A204.1 (cell line): ENCODE measurements around the gene CEP85L.

ENCODE experiments used
- FAIRE-seq: peaks from 2 replicates; lab custom pipeline; 2012; peaks lifted over from hg19 to GRCh38; lab: Jason Lieb, UNC

The CEP85L gene

DNA sequence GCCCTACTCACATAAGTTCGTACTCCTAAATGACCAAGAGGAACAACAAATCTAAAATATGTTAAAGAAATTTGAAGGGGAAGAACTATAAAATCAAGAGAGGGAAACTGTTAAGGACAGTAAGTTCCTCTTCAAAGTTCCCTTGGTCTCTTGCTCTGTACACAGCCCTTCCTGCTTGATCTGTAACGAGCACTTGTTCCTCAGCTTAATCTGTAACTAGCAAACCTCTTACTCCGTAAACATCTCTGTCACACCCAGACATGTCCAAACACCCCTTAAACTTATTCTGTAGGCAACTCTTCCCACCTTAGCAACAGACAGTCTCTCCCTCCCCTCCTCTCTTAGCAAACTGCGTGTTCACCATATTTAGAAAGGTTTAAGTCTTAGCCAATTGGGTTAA, 73.4 kb downstream of the CEP85L start:
- FAIRE-seq = no peak

DNA sequence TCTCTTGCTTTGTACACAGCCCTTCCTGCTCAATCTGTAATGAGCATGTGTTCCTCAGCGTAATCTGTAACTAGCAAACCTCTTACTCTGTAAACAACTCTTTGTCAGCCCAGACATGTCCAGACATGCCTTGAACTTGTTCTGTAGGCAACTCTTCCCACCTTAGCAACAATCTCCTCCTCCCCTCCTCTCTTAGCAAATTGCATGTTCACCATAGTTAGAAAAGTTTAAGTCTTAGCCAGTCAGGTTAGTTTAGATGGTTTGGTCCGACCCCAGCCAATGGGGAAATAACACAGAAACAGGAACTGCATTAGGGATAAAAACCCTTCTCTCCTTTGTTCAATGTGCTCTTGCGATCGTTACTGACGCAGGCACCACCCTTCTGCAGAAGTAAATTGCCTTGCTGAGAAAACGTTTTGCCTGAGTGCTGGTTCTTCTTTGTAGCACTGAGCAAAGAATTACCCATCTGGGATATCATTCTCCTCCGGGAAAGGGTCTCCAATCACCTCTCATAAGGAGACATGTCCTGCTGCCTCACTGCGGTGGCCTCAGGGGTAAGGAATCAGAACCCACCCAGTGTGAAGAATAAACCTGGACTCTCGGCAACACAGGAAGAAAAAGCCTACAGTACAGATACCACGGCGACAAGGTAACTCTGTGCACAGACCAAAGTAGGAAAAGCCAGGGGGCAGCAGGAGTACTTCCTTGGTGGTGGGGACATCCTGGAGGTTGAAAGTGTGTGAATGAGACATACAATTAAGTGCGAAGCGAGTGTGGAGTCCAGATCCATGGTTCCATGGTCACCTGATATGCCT, 77.1 kb downstream of the CEP85L start:
- no peak for FAIRE-seq

DNA sequence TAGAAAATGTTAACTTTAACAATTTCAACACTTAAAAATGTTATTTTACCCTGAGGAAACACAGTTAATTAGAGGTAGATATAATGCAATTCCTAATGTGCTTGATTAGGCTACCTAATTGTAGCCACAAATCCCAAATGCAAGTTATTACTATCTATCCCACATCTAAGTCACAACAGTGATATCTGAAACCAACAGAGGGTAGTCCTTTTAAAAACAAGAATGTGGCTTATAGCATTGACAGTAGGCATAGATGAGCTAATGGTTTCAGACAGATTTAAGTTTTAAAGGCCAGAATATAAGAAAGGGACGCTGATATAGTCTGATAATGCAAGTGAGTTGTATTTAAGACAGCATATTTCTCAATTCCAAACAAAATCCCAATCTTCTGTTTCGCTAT, 80.3 kb downstream of the CEP85L start:
- FAIRE-seq = no peak

DNA sequence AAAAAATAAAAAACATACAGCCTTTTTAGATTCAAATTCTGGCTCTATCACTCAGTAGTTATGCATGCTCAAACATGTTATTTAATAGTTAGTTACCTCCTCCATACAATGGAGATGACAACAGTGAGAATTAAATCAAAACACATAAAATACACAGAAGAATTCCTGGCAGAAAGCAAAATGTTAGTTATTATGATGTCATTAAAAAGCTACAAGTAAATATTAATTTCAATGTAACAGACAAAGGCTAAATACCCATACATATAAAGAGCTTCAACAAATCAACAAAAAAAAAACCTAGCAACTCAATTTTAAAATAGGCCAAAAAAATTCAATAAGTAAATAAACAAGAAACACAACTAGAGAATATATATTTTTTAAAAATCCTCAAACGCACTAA, 81.9 kb downstream of the CEP85L start:
- peak; percentile 23 for FAIRE-seq

DNA sequence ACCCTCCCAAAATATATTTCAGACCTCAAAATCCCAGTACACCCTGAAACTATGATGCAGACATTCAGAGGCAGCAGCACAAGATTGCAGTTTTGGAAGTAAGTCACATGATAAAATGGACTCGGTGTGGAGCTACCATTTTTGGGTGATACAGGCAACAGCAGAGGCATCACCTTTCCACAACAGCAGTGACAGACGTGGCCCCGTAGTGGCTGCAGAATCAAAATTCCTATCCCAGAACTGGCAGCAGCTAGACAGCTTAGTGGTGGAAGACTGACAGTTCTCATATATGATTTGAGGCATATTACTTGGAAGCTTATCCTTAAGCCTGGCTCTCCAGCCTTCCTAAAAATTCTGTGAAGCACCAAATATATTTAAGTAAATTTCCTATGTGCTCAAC, 83.4 kb downstream of the CEP85L start:
- FAIRE-seq = no peak

DNA sequence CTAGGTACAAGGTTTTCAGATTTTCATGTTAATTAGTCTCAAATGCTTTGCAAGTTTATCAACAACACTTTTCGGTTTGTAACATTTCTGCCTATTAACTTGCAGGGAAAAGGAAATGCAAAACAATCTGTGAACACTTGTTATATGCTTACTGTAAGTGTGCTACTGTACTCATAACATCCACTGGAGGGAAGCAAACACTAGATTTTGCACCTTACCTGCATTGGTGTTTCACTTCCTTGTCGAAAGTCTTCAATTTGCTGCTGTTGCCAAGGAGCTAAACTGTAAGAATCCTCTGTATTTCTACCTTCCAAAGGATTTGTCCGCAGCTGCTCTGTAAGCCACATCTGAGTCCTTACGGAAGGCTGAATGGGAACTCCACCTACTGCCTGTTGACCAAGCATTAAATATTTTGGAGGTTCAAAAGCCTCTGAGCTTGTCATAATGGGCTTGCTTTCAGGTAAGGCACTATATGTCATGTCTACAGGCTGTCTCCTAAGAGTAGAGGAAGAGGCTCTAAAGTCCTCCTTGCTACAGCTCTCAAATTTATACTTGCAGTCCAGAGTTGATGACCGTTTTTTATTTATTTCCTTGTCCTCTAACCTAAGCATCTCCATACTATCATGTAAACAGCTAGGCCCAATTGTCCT, 86.0 kb downstream of the CEP85L start:
- peak; percentile 35 for FAIRE-seq

DNA sequence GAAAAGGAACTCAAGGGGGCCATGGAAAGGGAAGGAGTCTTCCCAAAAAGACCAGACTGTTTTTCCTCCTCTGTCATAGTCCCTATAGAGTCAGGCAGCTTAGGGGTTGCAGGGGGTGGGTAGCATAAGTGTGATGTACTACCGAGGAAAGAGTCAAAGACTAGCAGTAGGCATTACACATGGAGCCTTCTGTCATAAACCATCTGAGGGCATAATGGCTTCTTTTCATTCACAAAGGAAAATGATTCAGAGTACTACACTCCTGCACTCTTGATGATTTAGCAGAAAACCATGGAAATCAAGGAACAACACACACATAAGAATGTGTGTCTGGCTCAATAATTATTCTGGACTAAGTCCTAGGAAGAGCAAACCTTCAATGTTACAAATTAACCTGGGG, 88.4 kb downstream of the CEP85L start:
- no peak for FAIRE-seq

DNA sequence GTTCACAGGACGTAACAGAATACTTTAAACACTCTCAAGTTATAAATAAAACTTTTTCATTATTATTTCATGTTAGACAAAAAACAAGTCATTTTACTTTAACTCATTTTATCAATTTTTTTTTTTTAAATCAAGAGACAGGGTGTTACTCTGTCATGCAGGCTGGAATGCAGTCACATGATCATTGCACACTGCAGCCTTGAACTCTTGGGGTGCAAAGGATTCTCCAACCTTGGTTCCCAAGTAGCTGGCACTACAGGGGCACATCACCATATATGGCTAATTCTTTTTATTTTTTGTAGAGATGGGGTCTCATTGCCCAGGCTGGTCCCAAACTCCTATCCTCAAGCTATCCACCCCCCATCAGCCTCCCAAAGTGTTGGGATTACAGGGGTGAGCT, 89.1 kb downstream of the CEP85L start:
- no peak for FAIRE-seq

DNA sequence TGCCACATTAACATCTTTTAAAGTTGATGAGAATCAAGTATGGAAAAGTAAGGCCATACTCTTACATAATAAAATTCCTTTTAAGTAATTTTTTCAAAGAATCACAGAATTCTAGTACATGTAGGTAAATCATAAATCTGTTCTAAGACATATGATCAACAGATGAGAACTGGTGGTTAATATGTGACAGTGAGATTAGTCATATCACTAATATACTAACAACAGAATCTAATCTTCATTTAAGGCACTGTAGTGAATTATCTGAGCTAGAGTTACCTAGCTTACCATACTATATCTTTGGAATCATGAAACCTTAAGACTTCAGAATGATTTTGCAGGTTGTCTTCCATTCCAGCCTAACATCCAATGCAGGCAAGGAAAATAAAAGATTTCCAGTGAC, 91.7 kb downstream of the CEP85L start:
- no peak for FAIRE-seq

DNA sequence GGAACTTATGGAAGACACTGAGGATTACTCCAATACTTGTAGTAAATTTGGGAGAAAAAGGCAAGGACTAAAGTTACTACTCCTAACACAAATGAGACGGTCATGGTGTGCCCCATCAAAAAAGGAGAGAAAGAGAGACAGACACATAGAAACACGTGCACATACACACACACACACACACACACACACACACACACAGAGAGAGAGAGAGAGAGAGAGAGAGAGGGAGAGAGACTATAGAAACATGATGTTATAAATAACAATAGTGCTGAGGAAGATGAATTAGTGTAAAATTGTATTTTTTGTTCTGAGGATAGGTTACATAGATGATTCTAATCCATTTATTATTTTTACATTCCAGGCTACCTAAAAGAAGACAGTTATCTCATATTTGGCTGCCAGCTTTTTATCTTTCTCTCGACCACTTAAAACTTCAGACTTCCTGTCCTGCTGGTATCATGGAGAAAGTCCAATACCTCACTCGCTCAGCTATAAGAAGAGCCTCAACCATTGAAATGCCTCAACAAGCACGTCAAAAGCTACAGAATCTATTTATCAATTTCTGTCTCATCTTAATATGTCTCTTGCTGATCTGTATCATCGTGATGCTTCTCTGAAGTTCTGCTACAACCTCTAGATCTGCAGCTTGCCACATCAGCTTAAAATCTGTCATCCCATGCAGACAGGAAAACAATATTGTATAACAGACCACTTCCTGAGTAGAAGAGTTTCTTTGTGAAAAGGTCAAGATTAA, 92.8 kb downstream of the CEP85L start:
- FAIRE-seq = no peak

DNA sequence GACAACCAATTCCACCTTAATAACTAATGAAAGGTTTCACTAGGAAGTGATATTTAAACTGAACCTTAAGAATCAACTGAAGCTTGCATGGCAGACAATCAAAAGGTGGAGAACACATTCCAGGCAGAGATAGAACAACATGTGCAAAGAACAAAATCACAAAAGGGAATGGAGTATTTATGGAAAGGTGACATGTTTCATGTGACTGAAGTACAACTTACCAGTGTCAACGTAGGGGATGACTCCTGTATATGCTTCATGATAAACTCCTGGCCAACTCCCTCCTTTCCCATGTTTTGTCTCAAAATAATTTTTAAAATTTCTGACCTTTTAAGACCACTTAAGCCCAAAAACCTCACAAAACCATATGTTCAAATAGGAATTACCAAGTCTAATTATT, 96.7 kb downstream of the CEP85L start:
- no peak for FAIRE-seq

DNA sequence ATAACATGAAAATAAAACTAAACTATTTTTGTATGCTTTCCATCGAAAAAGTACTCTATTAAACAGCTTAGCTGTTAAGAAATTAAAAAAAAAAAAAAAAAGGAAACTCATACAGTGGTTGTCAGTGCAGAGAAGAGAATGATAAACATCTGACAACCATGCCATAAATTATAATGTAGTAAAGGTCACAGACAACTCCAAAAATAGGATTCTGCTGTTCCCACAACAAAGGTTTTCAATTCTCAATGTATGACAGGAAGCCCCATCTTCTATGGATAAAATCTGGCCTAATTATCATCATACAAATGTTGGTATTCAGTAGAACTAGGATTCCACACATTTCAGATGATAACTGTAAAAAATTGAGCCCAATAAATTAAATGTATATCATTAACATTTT, 98.3 kb downstream of the CEP85L start:
- no peak for FAIRE-seq

DNA sequence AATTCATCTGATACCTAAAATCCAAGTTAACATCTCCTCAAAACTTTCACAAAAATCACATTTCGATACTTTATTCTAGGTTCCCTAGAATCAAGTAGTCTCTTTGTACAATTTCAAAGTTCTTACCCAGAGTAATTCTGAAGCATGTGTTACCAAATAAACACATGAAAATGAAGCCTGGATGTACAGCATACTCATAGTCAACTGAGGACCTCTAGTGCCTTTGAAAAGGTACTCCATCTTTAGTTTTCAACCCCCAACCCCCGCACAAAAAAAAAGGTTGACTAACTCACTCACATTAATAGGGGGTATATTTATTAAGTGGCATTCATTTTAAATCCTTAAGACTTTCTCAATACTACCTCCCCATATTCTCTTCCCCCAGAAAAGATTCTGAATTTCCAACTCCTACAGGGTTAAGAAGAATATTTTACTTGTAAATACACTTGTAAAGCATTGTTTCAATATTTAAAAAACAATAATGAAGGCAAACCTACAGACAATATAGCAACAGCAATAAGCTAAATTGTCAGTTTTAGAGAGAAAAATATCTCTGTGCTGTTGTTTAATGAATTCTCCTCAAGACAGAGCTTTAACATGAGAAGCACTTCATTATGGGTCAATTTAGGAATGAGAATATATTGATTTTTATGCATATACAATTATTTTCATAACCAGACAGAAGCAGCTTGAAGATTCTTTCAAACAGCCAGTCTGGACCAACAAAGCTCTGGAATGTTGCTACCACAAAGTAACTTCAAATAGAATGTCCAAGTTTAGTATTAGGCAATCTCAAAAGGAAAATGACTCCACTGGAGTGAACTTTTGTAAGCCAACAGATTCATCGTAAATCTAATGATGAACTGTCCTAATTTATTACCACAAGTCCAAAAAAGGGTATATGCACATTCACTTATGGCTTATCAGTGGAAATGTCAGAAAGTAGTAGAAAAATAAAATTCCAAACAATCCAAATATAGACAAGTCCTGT, 100.0 kb downstream of the CEP85L start:
- peak; percentile 94 for FAIRE-seq

DNA sequence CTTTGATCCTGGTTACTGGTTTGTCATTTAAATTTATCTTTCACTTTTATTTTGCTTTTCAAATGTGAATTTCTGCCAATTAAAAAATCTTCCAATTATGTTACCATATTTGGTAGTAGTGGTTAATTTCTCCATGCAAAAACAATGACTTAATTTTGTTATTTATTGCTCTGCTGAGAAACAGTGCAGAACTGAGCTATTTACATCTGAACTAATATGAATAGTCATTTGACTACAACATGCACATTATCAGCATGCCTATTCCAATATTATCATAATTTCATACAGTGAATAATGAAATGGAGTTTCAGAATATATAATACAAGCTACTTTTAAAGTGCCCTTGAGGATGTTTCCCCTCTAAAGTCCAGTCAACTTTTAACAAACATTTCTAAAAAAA, 102.8 kb downstream of the CEP85L start:
- FAIRE-seq = no peak

DNA sequence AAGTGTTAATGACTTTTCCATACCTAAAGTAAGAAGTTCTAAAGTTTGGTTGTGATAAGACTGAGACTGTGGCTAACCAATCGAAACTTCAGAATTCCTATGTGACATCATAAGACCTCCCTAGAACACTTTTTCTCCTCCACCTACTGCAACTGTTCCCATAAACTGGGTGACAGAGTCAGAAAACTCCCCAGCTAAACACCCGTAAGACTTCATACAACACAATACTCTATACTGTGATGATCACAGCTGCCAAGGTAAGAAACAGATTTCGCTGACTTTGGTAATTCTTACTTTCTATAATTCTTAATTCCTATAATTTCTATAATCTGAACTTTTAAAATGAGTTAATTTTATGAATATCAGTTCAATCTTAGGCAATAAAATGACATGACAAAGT, 103.3 kb downstream of the CEP85L start, which contains the start of gene PLN:
PLN (plus strand) TSS at position 161 of the 400 bp plus-strand sequence. CDS start 10,626 bp downstream, outside the sequence.
- FAIRE-seq = no peak

DNA sequence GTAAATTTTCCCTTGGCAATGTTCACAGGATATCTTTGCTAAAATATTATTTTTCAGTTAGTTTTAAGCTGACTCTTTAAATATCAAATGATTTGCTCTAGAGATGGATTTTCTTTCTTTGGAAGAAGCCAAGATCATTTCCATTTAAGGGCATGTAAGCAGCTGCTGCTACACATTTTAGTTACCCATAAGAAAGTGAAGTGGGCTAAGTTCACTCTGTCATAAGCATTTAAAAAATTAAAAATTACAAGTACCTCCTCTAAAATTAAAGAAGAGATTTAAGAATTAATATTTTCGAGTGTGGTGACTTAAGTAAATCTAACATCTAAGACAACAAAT, 104.5 kb downstream of the CEP85L start:
- no peak for FAIRE-seq

DNA sequence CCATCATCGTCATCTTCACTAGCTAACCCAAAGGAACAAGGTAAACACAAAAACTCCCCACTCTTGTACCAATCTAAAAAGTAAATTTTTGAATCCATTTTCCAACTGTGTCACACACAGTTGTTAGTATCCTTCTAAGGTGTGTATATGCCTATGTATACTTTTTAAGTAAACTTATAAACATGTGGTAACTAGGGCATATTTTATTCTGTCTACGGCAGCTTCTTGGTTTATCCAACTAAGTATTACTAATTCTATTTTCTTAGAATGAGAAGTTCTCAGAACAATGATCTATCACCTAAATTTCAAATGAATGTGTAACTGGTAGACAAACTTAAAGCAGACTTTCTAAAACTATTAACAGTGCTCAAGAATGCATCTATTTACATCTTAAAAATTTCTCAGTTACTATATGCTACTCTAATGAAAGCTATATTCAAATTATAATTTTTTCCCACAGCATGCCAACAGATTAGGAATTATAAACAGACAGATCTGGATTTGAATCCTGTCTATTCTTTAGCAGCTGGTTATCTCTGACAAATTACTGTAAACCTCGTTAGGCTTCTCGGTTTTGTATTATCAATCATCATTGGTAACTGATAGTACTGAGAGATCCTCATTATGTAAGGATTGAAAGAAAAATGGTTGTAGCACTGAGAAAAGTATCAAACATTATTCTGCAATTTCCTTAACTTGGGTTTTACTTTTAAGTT, 105.1 kb downstream of the CEP85L start:
- FAIRE-seq = no peak

DNA sequence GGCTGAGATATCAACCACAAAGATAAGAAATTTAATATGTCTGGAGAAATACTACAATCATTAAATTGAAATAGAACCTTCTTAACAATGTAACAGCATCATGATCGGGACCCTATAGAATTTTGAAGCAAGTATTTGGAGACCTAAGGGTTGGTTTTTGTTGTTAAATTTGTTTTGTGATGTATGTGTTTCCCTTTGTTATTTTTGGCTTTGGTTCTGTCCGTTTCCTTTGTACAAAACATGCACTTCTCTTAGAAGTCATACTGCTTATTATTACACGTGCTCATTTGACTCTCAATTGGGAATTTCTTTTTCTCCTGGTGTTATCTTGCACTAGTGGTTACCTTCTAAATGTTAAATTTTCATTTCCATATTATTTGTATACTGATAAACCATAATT, 107.3 kb downstream of the CEP85L start:
- no peak for FAIRE-seq

DNA sequence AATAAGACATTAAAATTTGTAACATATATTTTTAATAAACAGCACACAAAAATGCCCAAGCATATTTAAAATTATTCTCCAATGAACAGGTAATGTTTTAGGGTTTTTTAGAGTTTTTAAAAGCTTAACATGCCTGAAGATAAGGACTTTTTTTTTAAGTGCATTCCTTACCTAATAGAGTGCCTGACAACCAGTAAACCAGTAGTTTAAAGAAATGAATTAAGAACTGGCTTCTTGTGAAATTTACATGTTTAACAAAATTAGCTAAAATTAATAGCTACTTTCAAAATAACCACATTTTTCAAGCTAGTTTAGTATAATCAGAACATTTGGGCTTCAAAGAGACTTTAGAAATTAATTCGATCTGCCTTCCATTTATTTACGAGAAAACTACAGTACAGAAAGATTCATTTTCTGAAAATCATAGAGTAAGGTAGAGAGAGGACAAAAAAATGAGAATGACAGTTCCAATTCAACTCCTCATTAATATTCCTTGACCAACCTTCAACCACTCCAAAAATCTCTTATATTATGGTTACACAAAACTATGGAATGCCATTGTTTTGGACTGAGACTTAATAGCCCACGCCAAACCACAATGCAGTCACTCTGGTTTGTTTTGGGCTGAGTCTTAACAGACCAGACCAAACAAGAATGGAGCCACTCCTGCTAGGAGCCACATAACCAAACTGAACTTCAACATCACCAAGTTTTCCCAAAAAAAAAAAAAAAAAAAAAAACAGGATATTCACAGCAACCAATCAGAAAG, 109.0 kb downstream of the CEP85L start:
- FAIRE-seq = no peak

DNA sequence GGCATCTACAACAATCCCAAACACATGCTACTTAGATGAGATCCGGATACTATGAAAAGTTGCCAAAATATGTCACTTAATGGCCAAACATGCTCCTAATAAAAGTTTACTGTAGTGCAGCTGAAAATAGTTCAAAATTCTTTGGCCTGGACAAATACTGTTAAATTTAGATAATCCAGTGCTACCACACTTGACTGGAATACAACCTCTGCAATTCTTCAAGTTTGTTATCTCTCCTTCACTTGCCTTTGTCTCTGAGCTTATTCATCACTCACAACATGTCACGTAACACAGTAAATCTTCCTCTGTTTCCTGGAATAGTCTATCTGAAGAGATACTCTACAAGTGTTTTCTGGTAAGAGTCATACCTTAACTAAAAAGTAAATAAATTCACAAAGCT, 113.8 kb downstream of the CEP85L start:
- no peak for FAIRE-seq

DNA sequence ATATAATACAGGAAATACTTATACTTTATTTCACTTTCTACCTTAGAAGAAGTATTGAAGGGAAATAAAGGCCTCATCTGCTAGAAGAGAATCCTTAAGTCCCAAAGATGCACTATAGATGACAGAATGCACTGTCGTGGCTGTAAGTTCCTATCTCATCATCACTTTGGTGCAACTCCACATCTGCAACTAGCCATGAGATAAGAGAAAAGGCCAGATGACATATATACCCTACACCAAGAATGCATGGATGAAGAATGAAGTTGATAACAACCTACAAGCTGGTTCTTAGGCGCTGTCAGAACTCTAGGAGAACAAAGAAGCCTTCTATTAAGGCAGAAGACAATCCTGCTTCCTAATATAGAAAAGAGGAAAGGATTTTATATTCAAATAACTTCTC, 114.9 kb downstream of the CEP85L start:
- FAIRE-seq = no peak
